Smooth muscle cell (in vitro differentiated cells): ENCODE results near the gene BTG1. TPM values are rescaled to one million over a fixed set of nuclear protein-coding genes. Genes with fewer than 3 reads are reported as not detected.

Source experiments
- DNase-seq: peaks from one replicate; lab custom pipeline; 2025; ENCODE audit not compliant: unreplicated experiment; lab: John Stamatoyannopoulos, UW
- H2AFZ ChIP-seq: fragments of 200-600 bp; sonication (generic); 2 replicates; pipeline ENCODE4 v1.6.0; 2016; ENCODE audit warnings: antibody characterized with exemption, low read depth, mild to moderate bottlenecking
- H3F3A ChIP-seq: fragments of 200-600 bp; sonication (generic); 2 replicates; pipeline ENCODE4 v1.6.0; 2017; ENCODE audit warnings: antibody characterized with exemption, low read depth
- H3K27ac ChIP-seq: fragments of 200-600 bp; sonication (generic); 2 replicates; pipeline ENCODE4 v1.5.1; 2016; ENCODE audit warnings: low read depth, mild to moderate bottlenecking
- H3K27me3 ChIP-seq: fragments of 200-600 bp; sonication (generic); 2 replicates; pipeline ENCODE4 v1.6.1; 2016; ENCODE audit warnings: low read depth, mild to moderate bottlenecking
- H3K36me3 ChIP-seq: fragments of 200-600 bp; sonication (generic); 2 replicates; pipeline ENCODE4 v1.5.1; 2016; ENCODE audit warnings: low read depth
- H3K4me1 ChIP-seq: fragments of 200-600 bp; sonication (generic); 2 replicates; pipeline ENCODE4 v1.5.1; 2016; ENCODE audit warnings: low read depth
- H3K4me2 ChIP-seq: fragments of 200-600 bp; sonication (generic); 2 replicates; pipeline ENCODE4 v1.6.0; 2016; ENCODE audit warnings: mild to moderate bottlenecking
- H3K4me3 ChIP-seq: fragments of 200-600 bp; sonication (generic); 2 replicates; pipeline ENCODE4 v1.5.1; 2016; ENCODE audit warnings: mild to moderate bottlenecking
- H3K79me2 ChIP-seq: fragments of 200-600 bp; sonication (generic); 2 replicates; pipeline ENCODE4 v1.6.0; 2016; ENCODE audit warnings: low read depth, mild to moderate bottlenecking
- H3K9ac ChIP-seq: fragments of 200-600 bp; sonication (generic); 2 replicates; pipeline ENCODE4 v1.6.0; 2016; ENCODE audit warnings: low read depth
- H3K9me3 ChIP-seq: fragments of 200-600 bp; sonication (generic); replicated peaks from 2 replicates; pipeline ENCODE4 v1.5.1; 2016; ENCODE audit warnings: low read depth
- H4K20me1 ChIP-seq: fragments of 200-600 bp; sonication (generic); 2 replicates; pipeline ENCODE4 v1.6.0; 2016; ENCODE audit warnings: low read depth
- WGBS: methylation state at CpG from one replicate; pipeline ENCODE4 v1.1.7; 2016; ENCODE audit warnings: low lambda C conversion rate; 5-methylcytosine and 5-hydroxymethylcytosine counted together
- polyA plus RNA-seq: library from polyadenylated mRNA; unstranded; fragments of >200 nt; fragmentation: Nextera tagmentation; extraction: Ambion mirVana; gene quantifications from 2 replicates; pipeline ENCODE4 v1.2.1, GENCODE V29; 2016
- total RNA-seq: library from RNA; depleted of rRNA; stranded (reverse); fragments of >200 nt; gene quantifications from 2 replicates; pipeline ENCODE4 v1.2.3, GENCODE V29; 2014
- TF ChIP-seq, protein P1 (sequence below): fragments of 200-600 bp; sonication (generic); IDR thresholded peaks from 2 replicates; pipeline ENCODE4 v1.5.1; 2017; ENCODE audit warnings: borderline replicate concordance, mild to moderate bottlenecking, antibody characterized with exemption; ENCODE audit not compliant: insufficient read depth, poor library complexity, severe bottlenecking

Gene BTG1
- total and polyA plus RNA-seq, 2 experiments from 2014 or later, result 42.1 to 70.4 TPM

DNA sequence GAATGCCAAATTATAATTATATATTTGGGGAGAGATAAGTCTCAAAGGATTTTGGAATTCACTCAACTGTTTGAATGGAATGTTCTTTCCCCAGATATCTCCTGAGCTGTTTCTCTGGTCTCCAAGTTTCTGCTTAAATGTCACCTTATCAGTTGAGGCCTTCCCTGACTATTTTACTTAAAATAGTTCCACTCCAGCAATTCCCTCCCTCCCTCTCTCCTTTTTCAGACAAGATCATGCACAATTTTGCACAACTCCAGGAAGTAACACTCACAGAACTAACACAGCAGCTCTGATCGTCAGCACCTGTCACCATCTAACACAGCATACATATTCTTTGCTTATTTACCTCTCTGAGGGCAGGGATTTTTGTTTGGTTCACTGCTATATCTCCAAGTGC is 12.5 kb downstream of the BTG1 start:
- H2AFZ ChIP-seq, result no peak overlapping the region
- TF ChIP-seq, protein P1, sequence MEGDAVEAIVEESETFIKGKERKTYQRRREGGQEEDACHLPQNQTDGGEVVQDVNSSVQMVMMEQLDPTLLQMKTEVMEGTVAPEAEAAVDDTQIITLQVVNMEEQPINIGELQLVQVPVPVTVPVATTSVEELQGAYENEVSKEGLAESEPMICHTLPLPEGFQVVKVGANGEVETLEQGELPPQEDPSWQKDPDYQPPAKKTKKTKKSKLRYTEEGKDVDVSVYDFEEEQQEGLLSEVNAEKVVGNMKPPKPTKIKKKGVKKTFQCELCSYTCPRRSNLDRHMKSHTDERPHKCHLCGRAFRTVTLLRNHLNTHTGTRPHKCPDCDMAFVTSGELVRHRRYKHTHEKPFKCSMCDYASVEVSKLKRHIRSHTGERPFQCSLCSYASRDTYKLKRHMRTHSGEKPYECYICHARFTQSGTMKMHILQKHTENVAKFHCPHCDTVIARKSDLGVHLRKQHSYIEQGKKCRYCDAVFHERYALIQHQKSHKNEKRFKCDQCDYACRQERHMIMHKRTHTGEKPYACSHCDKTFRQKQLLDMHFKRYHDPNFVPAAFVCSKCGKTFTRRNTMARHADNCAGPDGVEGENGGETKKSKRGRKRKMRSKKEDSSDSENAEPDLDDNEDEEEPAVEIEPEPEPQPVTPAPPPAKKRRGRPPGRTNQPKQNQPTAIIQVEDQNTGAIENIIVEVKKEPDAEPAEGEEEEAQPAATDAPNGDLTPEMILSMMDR, result no peak
- peaks cover 8% of the 10 kb centered on the region for H3F3A ChIP-seq
- DNase-seq, result no peak
- H3K4me2 ChIP-seq, result no peak overlapping the region
- peaks cover 82% of the 10 kb centered on the region for H3K79me2 ChIP-seq
- no peak overlapping the region for H3K9ac ChIP-seq
- no peak overlapping the region for H3K27ac ChIP-seq
- H4K20me1 ChIP-seq, result peaks cover 74% of the 10 kb centered on the region
- no peaks in the 10 kb centered on the region for H3K9me3 ChIP-seq
- no peaks in the 10 kb centered on the region for H3K27me3 ChIP-seq
- 0% methylated on average over 1 of the region's 1 CpG for WGBS
- H3K4me3 ChIP-seq, result no peak overlapping the region
- H3K36me3 ChIP-seq, result no peaks in the 10 kb centered on the region
- H3K4me1 ChIP-seq, result peaks cover 34% of the 10 kb centered on the region

DNA sequence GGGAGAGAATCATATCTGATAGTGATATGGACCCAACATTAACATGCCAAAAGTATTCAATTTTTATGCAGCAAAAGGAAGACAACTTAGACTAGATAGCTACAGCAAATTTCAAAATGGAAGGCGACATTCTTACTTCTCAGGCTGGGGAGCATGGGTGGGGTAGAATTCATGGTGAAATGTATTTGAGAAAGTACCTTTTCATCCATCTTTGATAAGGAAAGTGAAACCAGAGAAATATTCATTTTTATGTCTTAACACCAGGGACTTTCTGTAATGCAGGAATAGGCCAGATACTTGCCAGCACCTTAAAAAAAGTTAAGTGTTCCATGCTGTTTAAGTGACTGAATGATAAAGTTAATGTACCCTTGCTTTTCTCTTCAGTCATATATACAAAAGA is 13.4 kb downstream of the BTG1 start:
- H3K9ac ChIP-seq, result no peak overlapping the region
- no peaks in the 10 kb centered on the region for H3F3A ChIP-seq
- WGBS, result 100% methylated on average over 1 of the region's 1 CpG
- peaks cover 25% of the 10 kb centered on the region for H3K4me1 ChIP-seq
- no peaks in the 10 kb centered on the region for H3K36me3 ChIP-seq
- H3K27ac ChIP-seq, result no peak overlapping the region
- H3K4me2 ChIP-seq, result no peak overlapping the region
- TF ChIP-seq, protein P1, result no peak
- peaks cover 79% of the 10 kb centered on the region for H3K79me2 ChIP-seq
- no peaks in the 10 kb centered on the region for H3K27me3 ChIP-seq
- H3K4me3 ChIP-seq, result no peak overlapping the region
- H2AFZ ChIP-seq, result no peak overlapping the region
- DNase-seq, result no peak
- no peaks in the 10 kb centered on the region for H3K9me3 ChIP-seq
- peaks cover 65% of the 10 kb centered on the region for H4K20me1 ChIP-seq

DNA sequence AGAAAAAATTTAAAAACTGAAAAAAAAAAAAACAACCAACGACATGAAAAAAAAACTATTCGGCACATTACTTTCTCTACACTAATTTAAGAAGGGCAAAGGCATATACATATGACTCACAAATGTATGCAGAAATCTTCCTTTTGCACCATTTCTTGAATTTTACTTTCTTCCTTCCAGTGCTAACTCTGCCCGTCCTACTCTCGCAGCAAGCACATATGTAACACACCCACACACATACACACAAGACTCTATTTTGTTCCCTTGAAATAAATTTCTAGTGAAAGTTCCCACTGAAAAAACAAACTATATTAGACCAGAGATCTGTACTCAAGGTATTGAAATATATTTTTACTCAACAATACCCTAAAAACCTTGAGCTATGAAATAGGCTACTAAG is 14.6 kb downstream of the BTG1 start:
- TF ChIP-seq, protein P1, result no peak
- Histone ChIP-seq H3K9me3 (no peaks in the 10 kb centered on the region), H2AFZ (no peak overlapping the region), H4K20me1 (peaks cover 53% of the 10 kb centered on the region), H3K4me1 (peaks cover 19% of the 10 kb centered on the region), H3K4me3 (no peak overlapping the region), H3K4me2 (no peak overlapping the region), H3K36me3 (no peaks in the 10 kb centered on the region), H3K27ac (no peak overlapping the region), H3K9ac (no peak overlapping the region), H3K79me2 (peaks cover 67% of the 10 kb centered on the region), H3F3A (no peaks in the 10 kb centered on the region), H3K27me3 (no peaks in the 10 kb centered on the region)
- 76% methylated on average over 4 of the region's 4 CpGs for WGBS
- no peak for DNase-seq

DNA sequence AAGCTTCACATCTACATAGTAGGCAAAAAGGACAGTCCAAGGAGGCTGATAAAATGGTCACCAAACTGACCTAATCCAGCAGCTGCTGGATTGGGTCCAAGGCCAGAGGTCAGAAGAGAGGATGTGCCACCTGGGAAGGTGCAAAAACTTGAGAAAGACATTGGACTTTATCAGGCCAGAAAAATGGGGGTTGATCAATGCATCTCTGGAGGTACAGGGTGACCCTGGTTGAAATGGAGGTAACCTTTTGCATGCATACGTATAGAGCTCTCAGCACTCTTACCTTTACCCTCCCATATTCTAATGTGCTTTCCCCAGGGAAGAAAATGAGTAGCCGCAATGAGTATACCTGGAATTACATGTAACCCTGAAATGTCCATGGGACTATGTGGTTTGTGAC is 16.0 kb downstream of the BTG1 start:
- peaks cover 43% of the 10 kb centered on the region for H4K20me1 ChIP-seq
- no peak overlapping the region for H3K9ac ChIP-seq
- H3K36me3 ChIP-seq, result no peaks in the 10 kb centered on the region
- H3K4me3 ChIP-seq, result no peak overlapping the region
- no peak overlapping the region for H3K4me2 ChIP-seq
- TF ChIP-seq, protein P1, result no peak
- no peak for DNase-seq
- no peaks in the 10 kb centered on the region for H3K27me3 ChIP-seq
- peaks cover 53% of the 10 kb centered on the region for H3K79me2 ChIP-seq
- no peaks in the 10 kb centered on the region for H3F3A ChIP-seq
- no peaks in the 10 kb centered on the region for H3K9me3 ChIP-seq
- H3K4me1 ChIP-seq, result peaks cover 13% of the 10 kb centered on the region
- WGBS, result 97% methylated on average over 2 of the region's 2 CpGs
- H3K27ac ChIP-seq, result no peak overlapping the region
- no peak overlapping the region for H2AFZ ChIP-seq
